Stomach smooth muscle (tissue), 2 donors: ENCODE measurements around the gene USF2.

Experiments
- H3K27ac ChIP-seq: one replicate; pipeline ENCODE4 v1.7.0; 2013; ENCODE audit warnings: mild to moderate bottlenecking, low read length, inconsistent platforms
- H3K27me3 ChIP-seq, 2 donors: one replicate each; pipeline ENCODE4 v1.7.0; 2013; ENCODE audit warnings: low read length in 2 of 2; ENCODE audit not compliant: insufficient read depth in 2 of 2, control insufficient read depth in 1 of 2
- H3K36me3 ChIP-seq, 2 donors: one replicate each; pipeline ENCODE4 v1.7.0; 2013; ENCODE audit warnings: low read length in 2 of 2; ENCODE audit not compliant: control insufficient read depth in 2 of 2, insufficient read depth in 2 of 2
- H3K4me1 ChIP-seq: one replicate; pipeline ENCODE4 v1.7.0; 2013; ENCODE audit warnings: low read length; ENCODE audit not compliant: control insufficient read depth, insufficient read depth
- H3K4me3 ChIP-seq, 2 donors: one replicate each; pipeline ENCODE4 v1.7.0; 2013; ENCODE audit warnings: low read length in 2 of 2
- H3K9ac ChIP-seq, 2 donors: one replicate each; pipeline ENCODE4 v1.7.0; 2013; ENCODE audit warnings: low read length in 2 of 2, mild to moderate bottlenecking in 1 of 2
- H3K9me3 ChIP-seq, 2 donors: one replicate each; pipeline ENCODE4 v1.7.0; 2013; ENCODE audit warnings: low read length in 2 of 2; ENCODE audit not compliant: control insufficient read depth in 2 of 2
- donor health status: healthy.
- donor health status: Pancreatic carcinoma.

USF2 gene

GRCh38 chr19:35314858-35315470 is 46.2 kb downstream of the USF2 start:
- Histone ChIP-seq H3K9ac (no peak overlapping the region), H3K36me3 (no peaks in the 10 kb centered on the region), H3K9me3 (no peaks in the 10 kb centered on the region), H3K27ac (no peak overlapping the region), H3K4me3 (no peak overlapping the region), H3K27me3 (peaks cover 3% of the 10 kb centered on the region in 2 donors), H3K4me1 (no peaks in the 10 kb centered on the region)

- Histone ChIP-seq H3K27ac (no peak overlapping the region), H3K9me3 (no peaks in the 10 kb centered on the region), H3K4me1 (no peaks in the 10 kb centered on the region), H3K9ac (no peak overlapping the region), H3K4me3 (no peak overlapping the region), H3K27me3 (peaks cover 3 to 4% of the 10 kb centered on the region in 2 donors), H3K36me3 (no peaks in the 10 kb centered on the region)
These were observed 47.1 kb downstream of the USF2 start for GRCh38 chr19:35315883-35316282.

- H3K36me3 ChIP-seq, result no peaks in the 10 kb centered on the region
- H3K9ac ChIP-seq, result no peak overlapping the region
- H3K9me3 ChIP-seq, result no peaks in the 10 kb centered on the region
- no peak overlapping the region for H3K27ac ChIP-seq
- no peaks in the 10 kb centered on the region for H3K4me1 ChIP-seq
- H3K4me3 ChIP-seq, result no peak overlapping the region
- peaks cover 3 to 4% of the 10 kb centered on the region in 2 donors for H3K27me3 ChIP-seq
These were observed 47.8 kb downstream of the USF2 start for GRCh38 chr19:35316560-35316959.

GRCh38 chr19:35317464-35318043 is 48.8 kb downstream of the USF2 start:
- H3K9ac ChIP-seq, result no peak overlapping the region
- no peaks in the 10 kb centered on the region for H3K4me1 ChIP-seq
- no peaks in the 10 kb centered on the region for H3K36me3 ChIP-seq
- no peak overlapping the region for H3K27ac ChIP-seq
- H3K9me3 ChIP-seq, result no peaks in the 10 kb centered on the region
- peaks cover 0 to 4% of the 10 kb centered on the region in 2 donors for H3K27me3 ChIP-seq
- no peak overlapping the region for H3K4me3 ChIP-seq

GRCh38 chr19:35318679-35319448 is 50.1 kb downstream of the USF2 start:
- H3K4me1 ChIP-seq, result no peaks in the 10 kb centered on the region
- H3K27me3 ChIP-seq, result peaks cover 0 to 4% of the 10 kb centered on the region in 2 donors
- no peak overlapping the region for H3K4me3 ChIP-seq
- H3K36me3 ChIP-seq, result no peaks in the 10 kb centered on the region
- no peak overlapping the region for H3K9ac ChIP-seq
- H3K9me3 ChIP-seq, result no peaks in the 10 kb centered on the region
- H3K27ac ChIP-seq, result no peak overlapping the region

GRCh38 chr19:35320065-35320713 is 51.4 kb downstream of the USF2 start:
- Histone ChIP-seq H3K4me3 (no peak overlapping the region), H3K27me3 (peaks cover 0 to 4% of the 10 kb centered on the region in 2 donors), H3K36me3 (no peaks in the 10 kb centered on the region), H3K9ac (no peak overlapping the region), H3K27ac (no peak overlapping the region), H3K4me1 (no peaks in the 10 kb centered on the region), H3K9me3 (no peaks in the 10 kb centered on the region)

GRCh38 chr19:35321291-35321690 is 52.5 kb downstream of the USF2 start:
- H3K27ac ChIP-seq, result no peak overlapping the region

GRCh38 chr19:35322014-35322413 is 53.3 kb downstream of the USF2 start:
- no peaks in the 10 kb centered on the region for H3K9me3 ChIP-seq
- no peaks in the 10 kb centered on the region for H3K4me1 ChIP-seq
- peaks cover 0 to 2% of the 10 kb centered on the region in 2 donors for H3K27me3 ChIP-seq

More at GRCh38 chr19:35321291-35321690, 52.5 kb downstream of the USF2 start:
- H3K4me1 ChIP-seq, result no peaks in the 10 kb centered on the region
- no peaks in the 10 kb centered on the region for H3K36me3 ChIP-seq
- H3K27me3 ChIP-seq, result peaks cover 0 to 4% of the 10 kb centered on the region in 2 donors
- no peaks in the 10 kb centered on the region for H3K9me3 ChIP-seq
- no peak overlapping the region for H3K9ac ChIP-seq
- H3K4me3 ChIP-seq, result no peak overlapping the region

GRCh38 chr19:35327642-35328041 is 58.9 kb downstream of the USF2 start:
- Histone ChIP-seq H3K9ac (no peak overlapping the region), H3K27ac (no peak overlapping the region), H3K4me1 (no peaks in the 10 kb centered on the region)

More at GRCh38 chr19:35322014-35322413, 53.3 kb downstream of the USF2 start:
- no peak overlapping the region for H3K9ac ChIP-seq
- no peaks in the 10 kb centered on the region for H3K36me3 ChIP-seq
- H3K27ac ChIP-seq, result no peak overlapping the region
- no peak overlapping the region for H3K4me3 ChIP-seq

GRCh38 chr19:35328851-35329285 is 60.1 kb downstream of the USF2 start, which contains the start of gene CD22:
CD22 (plus strand) TSS chr19:35329187; CDS start chr19:35332041, 2,854 bp downstream.
- H3K9me3 ChIP-seq, result no peaks in the 10 kb centered on the region
- no peak within 1 kb of the TSS for H3K27ac ChIP-seq
- H3K4me3 ChIP-seq, result no peak within 1 kb of the TSS
- H3K36me3 ChIP-seq, result no peaks in the 10 kb centered on the region
- no peaks in the 10 kb centered on the region for H3K4me1 ChIP-seq
- no peak within 1 kb of the TSS for H3K9ac ChIP-seq
- H3K27me3 ChIP-seq, result peaks cover 7 to 16% of the 10 kb centered on the region in 2 donors

More at GRCh38 chr19:35327642-35328041, 58.9 kb downstream of the USF2 start:
- Histone ChIP-seq H3K36me3 (no peaks in the 10 kb centered on the region), H3K27me3 (peaks cover 3 to 10% of the 10 kb centered on the region in 2 donors), H3K9me3 (no peaks in the 10 kb centered on the region), H3K4me3 (no peak overlapping the region)
